HepG2 (cell line): ENCODE data around the gene BCL6. TPM values are rescaled to one million over a fixed set of nuclear protein-coding genes. Genes with fewer than 3 reads are reported as not detected.
A peak's percentile ranks its signal among the peaks of the same experiment; 100 is the strongest.

Experiments used
- ATRX ChIP-seq: sonication (generic); formaldehyde crosslinking; IDR thresholded peaks from 2 replicates; pipeline ENCODE4 v1.4.0; 2020; ENCODE audit warnings: missing genetic modification reagents, borderline replicate concordance
- BCL6 ChIP-seq: IDR thresholded peaks from 2 replicates; pipeline ENCODE4 v1.6.1; 2016; ENCODE audit warnings: missing genetic modification reagents, missing compliant biosample characterization
- GLI4 ChIP-seq: sonication (generic); formaldehyde crosslinking; IDR thresholded peaks from 2 replicates; pipeline ENCODE4 v1.5.1; 2020; ENCODE audit warnings: missing genetic modification reagents, mild to moderate bottlenecking, moderate library complexity, borderline replicate concordance
- NR3C1 ChIP-seq: sonication (generic); formaldehyde crosslinking; IDR thresholded peaks from 2 replicates; pipeline ENCODE4 v1.4.0; 2020; ENCODE audit warnings: missing genetic modification reagents
- PITX1 ChIP-seq: sonication (generic); formaldehyde crosslinking; IDR thresholded peaks from 2 replicates; pipeline ENCODE4 v1.5.1; 2020; ENCODE audit warnings: mild to moderate bottlenecking, missing genetic modification reagents
- SALL1 ChIP-seq: sonication (generic); formaldehyde crosslinking; IDR thresholded peaks from 2 replicates; pipeline ENCODE4 v1.8.0; 2022; ENCODE audit warnings: mild to moderate bottlenecking, missing genetic modification reagents
- ZBTB21 ChIP-seq: sonication (generic); formaldehyde crosslinking; IDR thresholded peaks from 2 replicates; pipeline ENCODE4 v1.4.0; 2020; ENCODE audit warnings: missing genetic modification reagents
- ZNF180 ChIP-seq: sonication (generic); formaldehyde crosslinking; IDR thresholded peaks from 2 replicates; pipeline ENCODE4 v1.4.0; 2020; ENCODE audit warnings: low read depth, missing genetic modification reagents, borderline replicate concordance
- ZNF207 ChIP-seq: fragments of 450-650 bp; IDR thresholded peaks from 2 replicates; pipeline ENCODE4 v1.6.1; 2016; ENCODE audit warnings: antibody characterized with exemption, borderline replicate concordance
- ZNF337 ChIP-seq: sonication (generic); formaldehyde crosslinking; IDR thresholded peaks from 2 replicates; pipeline ENCODE4 v1.5.1; 2020; ENCODE audit warnings: missing genetic modification reagents, low read depth, mild to moderate bottlenecking, borderline replicate concordance
- ZNF33A ChIP-seq: sonication (generic); formaldehyde crosslinking; IDR thresholded peaks from 2 replicates; pipeline ENCODE4 v1.5.1; 2020; ENCODE audit warnings: missing genetic modification reagents, mild to moderate bottlenecking, moderate library complexity, borderline replicate concordance
- ZNF547 ChIP-seq: sonication (generic); formaldehyde crosslinking; IDR thresholded peaks from 2 replicates; pipeline ENCODE4 v1.5.1; 2020; ENCODE audit warnings: mild to moderate bottlenecking, missing genetic modification reagents
- ZNF629 ChIP-seq: sonication (generic); formaldehyde crosslinking; conservative IDR thresholded peaks from 2 replicates; pipeline ENCODE4 v1.5.0; 2020; ENCODE audit warnings: missing genetic modification reagents
- ZZZ3 ChIP-seq: sonication (generic); formaldehyde crosslinking; IDR thresholded peaks from 2 replicates; pipeline ENCODE4 v1.4.0; 2020; ENCODE audit warnings: missing genetic modification reagents, mild to moderate bottlenecking, borderline replicate concordance
- polyA plus RNA-seq, 8 experiments: library from polyadenylated mRNA; depleted of rRNA in 3 of 8; stranded (reverse) in 7 of 8; unstranded in 1 of 8; fragments of >200 nt; fragmentation: Illumina TruSeq in 4 of 8; extraction: Trizol in 4 of 8; gene quantifications; 2 replicates each; pipeline versions ENCODE4 v1.2.1 to v1.2.3, GENCODE V29; 2011 to 2016; ENCODE audit warnings: low read depth in 4 of 8, missing spikeins in 1 of 8, mixed read lengths in 1 of 8; ENCODE audit not compliant: insufficient read depth in 1 of 8
- total RNA-seq, 5 experiments: library from RNA; depleted of rRNA; stranded (reverse); fragments of >200 nt; fragmentation: Illumina TruSeq; extraction: Trizol; gene quantifications; 2 replicates each; pipeline ENCODE4 v1.2.3, GENCODE V29; 2016; ENCODE audit warnings: low read depth in 1 of 5
- TF ChIP-seq, protein P1 (sequence below): sonication (generic); formaldehyde crosslinking; IDR thresholded peaks from 2 replicates; pipeline ENCODE4 v1.5.0; 2020; ENCODE audit warnings: missing genetic modification reagents, mild to moderate bottlenecking, borderline replicate concordance
- TF ChIP-seq, protein P2 (sequence below): sonication (generic); formaldehyde crosslinking; IDR thresholded peaks from 2 replicates; pipeline ENCODE4 v1.9.0; 2021; ENCODE audit warnings: mild to moderate bottlenecking, missing genetic modification reagents
- TF ChIP-seq, protein P3 (sequence below): sonication (generic); formaldehyde crosslinking; IDR thresholded peaks from 2 replicates; pipeline ENCODE4; 2020; ENCODE audit warnings: missing genetic modification reagents, mild to moderate bottlenecking, borderline replicate concordance
- TF ChIP-seq, protein P4 (sequence below): IDR thresholded peaks from 2 replicates; pipeline ENCODE4 v1.6.1; 2016; ENCODE audit warnings: low read depth, control low read depth

Gene BCL6
- total and polyA plus RNA-seq, 2 of the 13 experiments (the other 11 are each of a cell fraction or from before 2014, with no cell fraction given) = 21.2 to 53.7 TPM

DNA sequence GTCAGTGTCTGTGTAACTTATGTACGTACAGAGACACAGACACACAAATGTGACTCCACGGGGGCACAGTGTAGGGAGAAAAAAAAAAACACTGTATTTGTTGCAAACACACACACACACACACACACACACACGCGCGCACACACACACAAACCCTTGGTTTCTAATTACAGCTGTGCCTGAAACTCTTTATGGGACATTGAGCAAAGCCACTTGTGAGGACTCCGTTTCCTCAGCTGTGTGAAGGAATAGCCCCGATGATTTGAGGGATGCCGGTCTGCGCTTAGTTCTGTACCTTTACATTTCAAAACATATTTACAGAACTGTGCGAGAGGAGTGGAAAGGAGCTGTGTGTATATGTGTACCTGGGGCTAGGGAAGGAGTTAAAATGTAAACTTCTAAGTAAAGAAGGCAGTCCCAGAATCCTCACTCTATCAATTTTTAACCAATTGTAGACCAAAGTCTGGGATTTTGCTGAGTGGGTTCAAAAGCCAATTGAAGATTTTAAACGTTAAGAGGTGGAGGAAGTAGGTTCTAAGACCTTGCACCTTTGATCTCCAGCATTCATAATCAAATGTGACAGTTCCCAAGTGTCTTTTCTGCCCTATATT lies 5.3 kb upstream of the BCL6 start (continued):
- no peak for TF ChIP-seq ZNF207
- peak; percentile 60 for TF ChIP-seq SALL1 (CRISPR knock-in tag)
- TF ChIP-seq, protein P1, sequence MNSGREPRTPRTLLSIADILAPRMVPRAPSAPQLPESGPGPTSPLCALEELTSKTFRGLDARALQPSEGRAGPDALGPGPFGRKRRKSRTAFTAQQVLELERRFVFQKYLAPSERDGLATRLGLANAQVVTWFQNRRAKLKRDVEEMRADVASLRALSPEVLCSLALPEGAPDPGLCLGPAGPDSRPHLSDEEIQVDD = no peak
- TF ChIP-seq ZNF629 (CRISPR knock-in tag) = 0 out of 2 replicates have a peak, but pooled peaks have one; percentile 1
- no peak for TF ChIP-seq ATRX (CRISPR knock-in tag)
- peak; percentile 61; the same call in 1 of the 2 replicates for TF ChIP-seq ZNF33A
- TF ChIP-seq, protein P2, sequence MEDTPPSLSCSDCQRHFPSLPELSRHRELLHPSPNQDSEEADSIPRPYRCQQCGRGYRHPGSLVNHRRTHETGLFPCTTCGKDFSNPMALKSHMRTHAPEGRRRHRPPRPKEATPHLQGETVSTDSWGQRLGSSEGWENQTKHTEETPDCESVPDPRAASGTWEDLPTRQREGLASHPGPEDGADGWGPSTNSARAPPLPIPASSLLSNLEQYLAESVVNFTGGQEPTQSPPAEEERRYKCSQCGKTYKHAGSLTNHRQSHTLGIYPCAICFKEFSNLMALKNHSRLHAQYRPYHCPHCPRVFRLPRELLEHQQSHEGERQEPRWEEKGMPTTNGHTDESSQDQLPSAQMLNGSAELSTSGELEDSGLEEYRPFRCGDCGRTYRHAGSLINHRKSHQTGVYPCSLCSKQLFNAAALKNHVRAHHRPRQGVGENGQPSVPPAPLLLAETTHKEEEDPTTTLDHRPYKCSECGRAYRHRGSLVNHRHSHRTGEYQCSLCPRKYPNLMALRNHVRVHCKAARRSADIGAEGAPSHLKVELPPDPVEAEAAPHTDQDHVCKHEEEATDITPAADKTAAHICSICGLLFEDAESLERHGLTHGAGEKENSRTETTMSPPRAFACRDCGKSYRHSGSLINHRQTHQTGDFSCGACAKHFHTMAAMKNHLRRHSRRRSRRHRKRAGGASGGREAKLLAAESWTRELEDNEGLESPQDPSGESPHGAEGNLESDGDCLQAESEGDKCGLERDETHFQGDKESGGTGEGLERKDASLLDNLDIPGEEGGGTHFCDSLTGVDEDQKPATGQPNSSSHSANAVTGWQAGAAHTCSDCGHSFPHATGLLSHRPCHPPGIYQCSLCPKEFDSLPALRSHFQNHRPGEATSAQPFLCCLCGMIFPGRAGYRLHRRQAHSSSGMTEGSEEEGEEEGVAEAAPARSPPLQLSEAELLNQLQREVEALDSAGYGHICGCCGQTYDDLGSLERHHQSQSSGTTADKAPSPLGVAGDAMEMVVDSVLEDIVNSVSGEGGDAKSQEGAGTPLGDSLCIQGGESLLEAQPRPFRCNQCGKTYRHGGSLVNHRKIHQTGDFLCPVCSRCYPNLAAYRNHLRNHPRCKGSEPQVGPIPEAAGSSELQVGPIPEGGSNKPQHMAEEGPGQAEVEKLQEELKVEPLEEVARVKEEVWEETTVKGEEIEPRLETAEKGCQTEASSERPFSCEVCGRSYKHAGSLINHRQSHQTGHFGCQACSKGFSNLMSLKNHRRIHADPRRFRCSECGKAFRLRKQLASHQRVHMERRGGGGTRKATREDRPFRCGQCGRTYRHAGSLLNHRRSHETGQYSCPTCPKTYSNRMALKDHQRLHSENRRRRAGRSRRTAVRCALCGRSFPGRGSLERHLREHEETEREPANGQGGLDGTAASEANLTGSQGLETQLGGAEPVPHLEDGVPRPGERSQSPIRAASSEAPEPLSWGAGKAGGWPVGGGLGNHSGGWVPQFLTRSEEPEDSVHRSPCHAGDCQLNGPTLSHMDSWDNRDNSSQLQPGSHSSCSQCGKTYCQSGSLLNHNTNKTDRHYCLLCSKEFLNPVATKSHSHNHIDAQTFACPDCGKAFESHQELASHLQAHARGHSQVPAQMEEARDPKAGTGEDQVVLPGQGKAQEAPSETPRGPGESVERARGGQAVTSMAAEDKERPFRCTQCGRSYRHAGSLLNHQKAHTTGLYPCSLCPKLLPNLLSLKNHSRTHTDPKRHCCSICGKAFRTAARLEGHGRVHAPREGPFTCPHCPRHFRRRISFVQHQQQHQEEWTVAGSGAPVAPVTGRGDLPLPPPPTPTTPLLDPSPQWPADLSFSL (CRISPR knock-in tag) = peak; percentile 99
- TF ChIP-seq PITX1 = peak; percentile 70; the same call in 1 of the 2 replicates
- 0 out of 2 replicates have a peak, but pooled peaks have one; percentile 46 for TF ChIP-seq ZNF337 (CRISPR knock-in tag)
- no peak for TF ChIP-seq ZBTB21 (CRISPR knock-in tag)
- TF ChIP-seq BCL6 (CRISPR knock-in tag) = peak; percentile 79
- TF ChIP-seq, protein P3, sequence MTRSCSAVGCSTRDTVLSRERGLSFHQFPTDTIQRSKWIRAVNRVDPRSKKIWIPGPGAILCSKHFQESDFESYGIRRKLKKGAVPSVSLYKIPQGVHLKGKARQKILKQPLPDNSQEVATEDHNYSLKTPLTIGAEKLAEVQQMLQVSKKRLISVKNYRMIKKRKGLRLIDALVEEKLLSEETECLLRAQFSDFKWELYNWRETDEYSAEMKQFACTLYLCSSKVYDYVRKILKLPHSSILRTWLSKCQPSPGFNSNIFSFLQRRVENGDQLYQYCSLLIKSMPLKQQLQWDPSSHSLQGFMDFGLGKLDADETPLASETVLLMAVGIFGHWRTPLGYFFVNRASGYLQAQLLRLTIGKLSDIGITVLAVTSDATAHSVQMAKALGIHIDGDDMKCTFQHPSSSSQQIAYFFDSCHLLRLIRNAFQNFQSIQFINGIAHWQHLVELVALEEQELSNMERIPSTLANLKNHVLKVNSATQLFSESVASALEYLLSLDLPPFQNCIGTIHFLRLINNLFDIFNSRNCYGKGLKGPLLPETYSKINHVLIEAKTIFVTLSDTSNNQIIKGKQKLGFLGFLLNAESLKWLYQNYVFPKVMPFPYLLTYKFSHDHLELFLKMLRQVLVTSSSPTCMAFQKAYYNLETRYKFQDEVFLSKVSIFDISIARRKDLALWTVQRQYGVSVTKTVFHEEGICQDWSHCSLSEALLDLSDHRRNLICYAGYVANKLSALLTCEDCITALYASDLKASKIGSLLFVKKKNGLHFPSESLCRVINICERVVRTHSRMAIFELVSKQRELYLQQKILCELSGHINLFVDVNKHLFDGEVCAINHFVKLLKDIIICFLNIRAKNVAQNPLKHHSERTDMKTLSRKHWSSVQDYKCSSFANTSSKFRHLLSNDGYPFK (CRISPR knock-in tag) = 0 out of 2 replicates have a peak, but pooled peaks have one; percentile 9
- peak; percentile 65; the same call in 1 of the 2 replicates for TF ChIP-seq ZNF547
- 0 out of 2 replicates have a peak, but pooled peaks have one; percentile 33 for TF ChIP-seq GLI4 (CRISPR knock-in tag)
- no peak for TF ChIP-seq NR3C1 (CRISPR knock-in tag)
- TF ChIP-seq ZNF180 (CRISPR knock-in tag) = no peak
- TF ChIP-seq, protein P4, sequence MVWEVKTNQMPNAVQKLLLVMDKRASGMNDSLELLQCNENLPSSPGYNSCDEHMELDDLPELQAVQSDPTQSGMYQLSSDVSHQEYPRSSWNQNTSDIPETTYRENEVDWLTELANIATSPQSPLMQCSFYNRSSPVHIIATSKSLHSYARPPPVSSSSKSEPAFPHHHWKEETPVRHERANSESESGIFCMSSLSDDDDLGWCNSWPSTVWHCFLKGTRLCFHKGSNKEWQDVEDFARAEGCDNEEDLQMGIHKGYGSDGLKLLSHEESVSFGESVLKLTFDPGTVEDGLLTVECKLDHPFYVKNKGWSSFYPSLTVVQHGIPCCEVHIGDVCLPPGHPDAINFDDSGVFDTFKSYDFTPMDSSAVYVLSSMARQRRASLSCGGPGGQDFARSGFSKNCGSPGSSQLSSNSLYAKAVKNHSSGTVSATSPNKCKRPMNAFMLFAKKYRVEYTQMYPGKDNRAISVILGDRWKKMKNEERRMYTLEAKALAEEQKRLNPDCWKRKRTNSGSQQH (CRISPR knock-in tag) = no peak
- TF ChIP-seq ZZZ3 = no peak
